ENCODE data around the gene TRIM22. TPM values are rescaled to one million over a fixed set of nuclear protein-coding genes. Genes with fewer than 3 reads are reported as not detected.
"Not testable (repeated sequence)": the region's sequence is repeated elsewhere in the genome, so short reads cannot be mapped to it uniquely, and the experiment has no call there.

Gene TRIM22
- total RNA-seq, 1 donor from 2014 or later = 116 TPM

- DNase-seq (ENCODE audit: low read depth, low spot score) = no peak
Observed at GRCh38 chr11:5690736-5691135, 1.1 kb downstream of the TRIM22 start.

- not testable (repeated sequence) for DNase-seq (ENCODE audit: low read depth, low spot score)
Observed at GRCh38 chr11:5691238-5691963, 1.8 kb downstream of the TRIM22 start.

- no peak for DNase-seq (ENCODE audit: low read depth, low spot score)
Observed at GRCh38 chr11:5691964-5692361, 2.4 kb downstream of the TRIM22 start.

GRCh38 chr11:5694642-5695041 lies 5.1 kb downstream of the TRIM22 start:
- no peak for DNase-seq (ENCODE audit: low read depth, low spot score)

GRCh38 chr11:5695580-5695979 lies 6.0 kb downstream of the TRIM22 start:
- DNase-seq (ENCODE audit: low read depth, low spot score) = no peak

GRCh38 chr11:5696210-5696609 lies 6.6 kb downstream of the TRIM22 start:
- DNase-seq (ENCODE audit: low read depth, low spot score) = no peak

- no peak for DNase-seq (ENCODE audit: low read depth, low spot score)
Observed at GRCh38 chr11:5698281-5698680, 8.7 kb downstream of the TRIM22 start.

GRCh38 chr11:5700421-5701054 lies 10.9 kb downstream of the TRIM22 start:
- DNase-seq (ENCODE audit: low read depth, low spot score) = no peak

- no peak for DNase-seq (ENCODE audit: low read depth, low spot score)
Observed at GRCh38 chr11:5701055-5701577, 11.5 kb downstream of the TRIM22 start.

- no peak for DNase-seq (ENCODE audit: low read depth, low spot score)
Observed at GRCh38 chr11:5703741-5704536, 14.3 kb downstream of the TRIM22 start.

GRCh38 chr11:5705688-5706087 lies 16.1 kb downstream of the TRIM22 start:
- DNase-seq (ENCODE audit: low read depth, low spot score) = no peak

GRCh38 chr11:5712507-5712906 lies 22.9 kb downstream of the TRIM22 start:
- DNase-seq (ENCODE audit: low read depth, low spot score) = no peak

- no peak for DNase-seq (ENCODE audit: low read depth, low spot score)
Observed at GRCh38 chr11:5713695-5714094, 24.1 kb downstream of the TRIM22 start.

- not testable (repeated sequence) for DNase-seq (ENCODE audit: low read depth, low spot score)
Observed at GRCh38 chr11:5716518-5716917, 26.9 kb downstream of the TRIM22 start.

GRCh38 chr11:5719703-5720495 lies 30.3 kb downstream of the TRIM22 start:
- no peak for DNase-seq (ENCODE audit: low read depth, low spot score)

- DNase-seq (ENCODE audit: low read depth, low spot score) = no peak
Observed at GRCh38 chr11:5722622-5723021, 33.0 kb downstream of the TRIM22 start.

GRCh38 chr11:5726351-5726750 lies 36.8 kb downstream of the TRIM22 start:
- no peak for DNase-seq (ENCODE audit: low read depth, low spot score)

- DNase-seq (ENCODE audit: low read depth, low spot score) = no peak
Observed at GRCh38 chr11:5727691-5728090, 38.1 kb downstream of the TRIM22 start.

GRCh38 chr11:5736396-5736795 lies 46.8 kb downstream of the TRIM22 start, which contains the start of gene OR56B1:
TSS of gene OR56B1 (plus strand) at chr11:5736448. CDS start at chr11:5736517, 69 bp downstream.
- DNase-seq (ENCODE audit: low read depth, low spot score) = no peak

GRCh38 chr11:5737091-5737490 lies 47.5 kb downstream of the TRIM22 start:
- DNase-seq (ENCODE audit: low read depth, low spot score) = no peak

Data from pulmonary artery endothelial cell (primary cell).